Measurements from ENCODE around the gene DNER.

Gene DNER

GRCh38 chr2:229492034-229492433, 222.3 kb downstream of the DNER start:
- no peak for DNase-seq (ENCODE audit: low read depth)
- H3K4me3 ChIP-seq (ENCODE audit: control insufficient read depth, low read depth, low read length) = no peak overlapping the region
- TF ChIP-seq CTCF (IDR thresholded peaks at IDR 0.05; ENCODE audit: control insufficient read depth, insufficient read depth, low read depth, low read length, missing control alignments) = no peak

- no peak for TF ChIP-seq CTCF (IDR thresholded peaks at IDR 0.05; ENCODE audit: control insufficient read depth, insufficient read depth, low read depth, low read length, missing control alignments)
- no peak overlapping the region for H3K4me3 ChIP-seq (ENCODE audit: control insufficient read depth, low read depth, low read length)
- no peak for DNase-seq (ENCODE audit: low read depth)
These were observed 224.2 kb downstream of the DNER start for GRCh38 chr2:229490167-229490566.

GRCh38 chr2:229489016-229489415, 225.3 kb downstream of the DNER start:
- TF ChIP-seq CTCF (IDR thresholded peaks at IDR 0.05; ENCODE audit: control insufficient read depth, insufficient read depth, low read depth, low read length, missing control alignments) = no peak
- H3K4me3 ChIP-seq (ENCODE audit: control insufficient read depth, low read depth, low read length) = no peak overlapping the region
- DNase-seq (ENCODE audit: low read depth) = peak; percentile 31

GRCh38 chr2:229488232-229488631, 226.1 kb downstream of the DNER start:
- no peak for DNase-seq (ENCODE audit: low read depth)
- no peak overlapping the region for H3K4me3 ChIP-seq (ENCODE audit: control insufficient read depth, low read depth, low read length)
- no peak for TF ChIP-seq CTCF (IDR thresholded peaks at IDR 0.05; ENCODE audit: control insufficient read depth, insufficient read depth, low read depth, low read length, missing control alignments)

- no peak for DNase-seq (ENCODE audit: low read depth)
- TF ChIP-seq CTCF (IDR thresholded peaks at IDR 0.05; ENCODE audit: control insufficient read depth, insufficient read depth, low read depth, low read length, missing control alignments) = no peak
- H3K4me3 ChIP-seq (ENCODE audit: control insufficient read depth, low read depth, low read length) = no peak overlapping the region
These were observed 227.7 kb downstream of the DNER start for GRCh38 chr2:229486673-229487072.

GRCh38 chr2:229485857-229486256, 228.5 kb downstream of the DNER start:
- TF ChIP-seq CTCF (IDR thresholded peaks at IDR 0.05; ENCODE audit: control insufficient read depth, insufficient read depth, low read depth, low read length, missing control alignments) = no peak
- no peak overlapping the region for H3K4me3 ChIP-seq (ENCODE audit: control insufficient read depth, low read depth, low read length)
- DNase-seq (ENCODE audit: low read depth) = no peak

- TF ChIP-seq CTCF (IDR thresholded peaks at IDR 0.05; ENCODE audit: control insufficient read depth, insufficient read depth, low read depth, low read length, missing control alignments) = no peak
- no peak for DNase-seq (ENCODE audit: low read depth)
- no peak overlapping the region for H3K4me3 ChIP-seq (ENCODE audit: control insufficient read depth, low read depth, low read length)
These were observed 237.0 kb downstream of the DNER start for GRCh38 chr2:229477269-229477755.
